HEK293 (cell line): ENCODE measurements around the gene FAM217A.
A peak's percentile ranks its signal among the peaks of the same experiment; 100 is the strongest.
"Not testable (repeated sequence)": the region's sequence is repeated elsewhere in the genome, so short reads cannot be mapped to it uniquely, and the experiment has no call there.

Experiments
- CTCF ChIA-PET: fragments of 350-600 bp; formaldehyde crosslinking; extraction: SDS; loops from one replicate; lab custom pipeline; 2021; ENCODE audit warnings: antibody characterized with exemption; lab: Yijun Ruan, JAX
- POLR2A ChIA-PET: fragments of 300-600 bp; formaldehyde crosslinking; extraction: SDS; loops from one replicate; lab custom pipeline; 2020; ENCODE audit warnings: antibody characterized with exemption, inconsistent platforms; lab: Yijun Ruan, JAX
- H3K27ac ChIP-seq: fragments of 200-500 bp; sonication (Bioruptor generic); 2 replicates; pipeline ENCODE4 v1.5.1; 2014; ENCODE audit warnings: low read depth, low read length, control low read depth, inconsistent platforms; ENCODE audit errors: extremely low read depth
- H3K36me3 ChIP-seq, 2 experiments: fragments of 200-500 bp in 1 of 2; sonication (Bioruptor generic) in 1 of 2; 1 replicate in 1 of 2; 2 replicates in 1 of 2; pipeline ENCODE4 v1.5.1; 2014 to 2017; ENCODE audit warnings: inconsistent platforms in 2 of 2, low read length in 2 of 2; ENCODE audit not compliant: control insufficient read depth in 2 of 2, insufficient read depth in 1 of 2
- H3K4me1 ChIP-seq: fragments of 200-500 bp; sonication (Bioruptor generic); 2 replicates; pipeline ENCODE4 v1.5.1; 2014; ENCODE audit warnings: mild to moderate bottlenecking, low read length, inconsistent platforms; ENCODE audit not compliant: control insufficient read depth, insufficient read depth
- H3K4me3 ChIP-seq: 2 replicates; pipeline ENCODE4 v1.5.1; 2011; ENCODE audit warnings: low read depth, mild to moderate bottlenecking, control low read depth, low read length, moderate library complexity
- H3K9me3 ChIP-seq: fragments of 200-500 bp; sonication (Bioruptor generic); 2 replicates; pipeline ENCODE4 v1.5.1; 2014; ENCODE audit warnings: low read depth, low read length, inconsistent platforms; ENCODE audit not compliant: control insufficient read depth, insufficient read depth
- FEZF1 ChIP-seq: fragments of 450-650 bp; formaldehyde crosslinking; IDR thresholded peaks from 2 replicates; pipeline ENCODE4 v1.5.1; 2016; ENCODE audit warnings: missing biosample characterization, missing genetic modification characterization
- GLI2 ChIP-seq: fragments of 450-650 bp; formaldehyde crosslinking; IDR thresholded peaks from 2 replicates; pipeline ENCODE4; 2017; ENCODE audit warnings: missing biosample characterization, missing genetic modification characterization, low read depth, borderline replicate concordance
- KLF8 ChIP-seq: fragments of 450-650 bp; formaldehyde crosslinking; IDR thresholded peaks from 2 replicates; pipeline ENCODE4 v1.5.1; 2016; ENCODE audit warnings: missing biosample characterization, missing genetic modification characterization
- OVOL3 ChIP-seq: fragments of 450-650 bp; formaldehyde crosslinking; IDR thresholded peaks from 2 replicates; pipeline ENCODE4 v1.5.1; 2016; ENCODE audit warnings: missing biosample characterization, missing genetic modification characterization
- SETDB1 ChIP-seq: IDR thresholded peaks from one replicate; pipeline ENCODE4 v1.6.1; 2017; ENCODE audit warnings: mild to moderate bottlenecking, low read length, moderate library complexity, mixed read lengths; ENCODE audit not compliant: insufficient read length
- SP3 ChIP-seq: fragments of 450-650 bp; formaldehyde crosslinking; IDR thresholded peaks from 2 replicates; pipeline ENCODE4 v1.5.1; 2016; ENCODE audit warnings: missing biosample characterization, missing genetic modification characterization
- ZNF10 ChIP-seq: fragments of 450-650 bp; formaldehyde crosslinking; IDR thresholded peaks from 2 replicates; pipeline ENCODE4 v1.5.1; 2017; ENCODE audit warnings: missing biosample characterization, missing genetic modification characterization
- ZNF133 ChIP-seq: fragments of 450-650 bp; formaldehyde crosslinking; IDR thresholded peaks from 2 replicates; pipeline ENCODE4 v1.5.1; 2016; ENCODE audit warnings: missing biosample characterization, missing genetic modification characterization
- ZNF211 ChIP-seq: fragments of 450-650 bp; formaldehyde crosslinking; IDR thresholded peaks from 2 replicates; pipeline ENCODE4 v1.5.1; 2016; ENCODE audit warnings: low read depth, missing biosample characterization, missing genetic modification characterization
- ZNF335 ChIP-seq: fragments of 450-650 bp; formaldehyde crosslinking; conservative IDR thresholded peaks from 2 replicates; pipeline ENCODE4 v1.5.1; 2016; ENCODE audit warnings: missing biosample characterization, missing genetic modification characterization
- ZNF558 ChIP-seq: fragments of 450-650 bp; formaldehyde crosslinking; IDR thresholded peaks from 2 replicates; pipeline ENCODE4 v1.5.1; 2016; ENCODE audit warnings: missing biosample characterization, missing genetic modification characterization
- ZNF610 ChIP-seq: fragments of 450-650 bp; formaldehyde crosslinking; IDR thresholded peaks from 2 replicates; pipeline ENCODE4 v1.5.1; 2016; ENCODE audit warnings: missing biosample characterization, missing genetic modification characterization, borderline replicate concordance
- ZNF623 ChIP-seq: fragments of 450-650 bp; formaldehyde crosslinking; IDR thresholded peaks from 2 replicates; pipeline ENCODE4 v1.5.1; 2016; ENCODE audit warnings: missing biosample characterization, missing genetic modification characterization
- ZNF626 ChIP-seq: fragments of 450-650 bp; sonication (Bioruptor Pico); formaldehyde crosslinking; IDR thresholded peaks from 2 replicates; pipeline ENCODE4 v1.5.1; 2018; ENCODE audit warnings: missing biosample characterization, missing genetic modification characterization, inconsistent platforms
- ZNF670 ChIP-seq: fragments of 450-650 bp; formaldehyde crosslinking; IDR thresholded peaks from 2 replicates; pipeline ENCODE4 v1.5.1; 2016; ENCODE audit warnings: missing biosample characterization, missing genetic modification characterization, low read depth
- ZNF677 ChIP-seq: fragments of 450-650 bp; IDR thresholded peaks from 2 replicates; pipeline ENCODE4 v1.5.0; 2018; ENCODE audit warnings: missing biosample characterization, mild to moderate bottlenecking, missing genetic modification characterization, moderate library complexity
- ZNF768 ChIP-seq: fragments of 450-650 bp; formaldehyde crosslinking; IDR thresholded peaks from 2 replicates; pipeline ENCODE4 v1.5.1; 2018; ENCODE audit warnings: missing biosample characterization, mild to moderate bottlenecking, missing genetic modification characterization
- ZNF843 ChIP-seq: fragments of 450-650 bp; formaldehyde crosslinking; IDR thresholded peaks from 2 replicates; pipeline ENCODE4 v1.5.1; 2016; ENCODE audit warnings: missing biosample characterization, missing genetic modification characterization
- ZXDB ChIP-seq: fragments of 450-650 bp; formaldehyde crosslinking; IDR thresholded peaks from 2 replicates; pipeline ENCODE4 v1.5.1; 2016; ENCODE audit warnings: missing biosample characterization, missing genetic modification characterization
- TF ChIP-seq, protein P1 (sequence below): fragments of 450-650 bp; formaldehyde crosslinking; IDR thresholded peaks from 2 replicates; pipeline ENCODE4 v1.5.1; 2017; ENCODE audit warnings: missing biosample characterization, missing genetic modification characterization
- TF ChIP-seq, protein P2 (sequence below): fragments of 450-650 bp; formaldehyde crosslinking; IDR thresholded peaks from 2 replicates; pipeline ENCODE4 v1.5.1; 2017; ENCODE audit warnings: missing biosample characterization, mild to moderate bottlenecking, missing genetic modification characterization, moderate library complexity
- TF ChIP-seq, protein P3 (sequence below): fragments of 450-650 bp; formaldehyde crosslinking; IDR thresholded peaks from 2 replicates; pipeline ENCODE4 v1.5.1; 2016; ENCODE audit warnings: missing biosample characterization, missing genetic modification characterization
- TF ChIP-seq, protein P4 (sequence below): fragments of 450-650 bp; formaldehyde crosslinking; IDR thresholded peaks from 2 replicates; pipeline ENCODE4 v1.5.1; 2016; ENCODE audit warnings: missing biosample characterization, missing genetic modification characterization, low read depth
- TF ChIP-seq, protein P5 (sequence below): fragments of 450-650 bp; formaldehyde crosslinking; IDR thresholded peaks from 2 replicates; pipeline ENCODE4 v1.5.1; 2016; ENCODE audit warnings: missing biosample characterization, missing genetic modification characterization, borderline replicate concordance

Gene FAM217A

DNA sequence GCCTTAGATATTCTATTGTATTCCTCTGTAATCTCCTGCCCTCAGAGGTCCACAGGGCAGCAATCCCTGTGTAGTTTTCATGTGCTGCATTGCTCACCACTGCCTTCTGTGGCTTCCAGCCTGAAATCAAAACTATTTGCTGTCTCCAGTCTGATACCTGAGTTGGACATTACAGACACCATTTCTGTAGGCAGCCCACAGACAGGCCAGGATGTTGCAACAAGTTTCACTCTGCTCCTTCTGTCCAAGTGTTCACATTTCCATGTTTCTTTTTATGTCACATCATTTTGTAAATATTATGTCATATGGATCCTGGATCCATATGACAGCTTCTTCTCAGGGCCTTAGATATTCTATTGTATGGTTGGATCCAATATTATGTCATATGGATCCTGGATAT, 34.7 kb upstream of the FAM217A start (continued):
- TF ChIP-seq, protein P1, sequence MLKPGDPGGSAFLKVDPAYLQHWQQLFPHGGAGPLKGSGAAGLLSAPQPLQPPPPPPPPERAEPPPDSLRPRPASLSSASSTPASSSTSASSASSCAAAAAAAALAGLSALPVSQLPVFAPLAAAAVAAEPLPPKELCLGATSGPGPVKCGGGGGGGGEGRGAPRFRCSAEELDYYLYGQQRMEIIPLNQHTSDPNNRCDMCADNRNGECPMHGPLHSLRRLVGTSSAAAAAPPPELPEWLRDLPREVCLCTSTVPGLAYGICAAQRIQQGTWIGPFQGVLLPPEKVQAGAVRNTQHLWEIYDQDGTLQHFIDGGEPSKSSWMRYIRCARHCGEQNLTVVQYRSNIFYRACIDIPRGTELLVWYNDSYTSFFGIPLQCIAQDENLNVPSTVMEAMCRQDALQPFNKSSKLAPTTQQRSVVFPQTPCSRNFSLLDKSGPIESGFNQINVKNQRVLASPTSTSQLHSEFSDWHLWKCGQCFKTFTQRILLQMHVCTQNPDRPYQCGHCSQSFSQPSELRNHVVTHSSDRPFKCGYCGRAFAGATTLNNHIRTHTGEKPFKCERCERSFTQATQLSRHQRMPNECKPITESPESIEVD (tag by site-specific recombination), result no peak
- TF ChIP-seq SP3 (tag by site-specific recombination), result no peak

DNA sequence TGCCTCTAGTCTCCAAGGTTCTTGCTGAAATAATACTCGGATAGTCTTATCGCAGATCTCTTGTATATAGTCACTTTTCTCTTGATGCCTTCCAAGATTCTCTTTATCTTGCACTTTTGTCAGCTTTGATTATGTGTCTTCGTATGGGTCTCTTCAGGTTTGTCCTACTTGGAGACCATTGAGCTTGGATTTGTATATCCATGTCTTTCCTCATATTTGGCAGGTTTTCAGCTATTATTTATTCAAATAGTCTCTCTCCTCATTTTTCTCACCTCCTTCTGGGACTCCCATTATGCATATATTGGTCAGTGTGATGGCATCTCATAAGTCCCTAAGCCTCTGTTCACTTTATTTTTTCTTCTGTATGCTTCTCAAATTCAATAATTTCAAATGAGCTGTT, 33.4 kb upstream of the FAM217A start:
- ChIA-PET CTCF (interaction anchor here (0.7 kb wide), 1 partner anchor 53 kb away, joined by 3 read pairs; no protein-coding TSS in a partner anchor), POLR2A (no interaction called here)
- H3K4me3 ChIP-seq, result no peak overlapping the region
- H3K4me1 ChIP-seq, result peaks cover 13% of the 10 kb centered on the region
- peaks cover 19 to 22% of the 10 kb centered on the region in 2 experiments for H3K36me3 ChIP-seq
- no peaks in the 10 kb centered on the region for H3K9me3 ChIP-seq
- no peak overlapping the region for H3K27ac ChIP-seq
- TF ChIP-seq ZNF768 (tag by site-specific recombination) (no peak), ZNF626 (tag by site-specific recombination) (no peak), SETDB1 (peak; percentile 48), ZNF133 (tag by site-specific recombination) (0 out of 2 replicates have a peak, but pooled peaks have one; percentile 23), ZNF670 (no peak), ZNF211 (tag by site-specific recombination) (no peak), ZNF558 (peak; percentile 98), GLI2 (tag by site-specific recombination) (no peak), ZNF843 (tag by site-specific recombination) (no peak), ZNF335 (tag by site-specific recombination) (no peak), ZNF10 (tag by site-specific recombination) (no peak), FEZF1 (tag by site-specific recombination) (no peak), ZNF623 (tag by site-specific recombination) (no peak)
- TF ChIP-seq, protein P2, sequence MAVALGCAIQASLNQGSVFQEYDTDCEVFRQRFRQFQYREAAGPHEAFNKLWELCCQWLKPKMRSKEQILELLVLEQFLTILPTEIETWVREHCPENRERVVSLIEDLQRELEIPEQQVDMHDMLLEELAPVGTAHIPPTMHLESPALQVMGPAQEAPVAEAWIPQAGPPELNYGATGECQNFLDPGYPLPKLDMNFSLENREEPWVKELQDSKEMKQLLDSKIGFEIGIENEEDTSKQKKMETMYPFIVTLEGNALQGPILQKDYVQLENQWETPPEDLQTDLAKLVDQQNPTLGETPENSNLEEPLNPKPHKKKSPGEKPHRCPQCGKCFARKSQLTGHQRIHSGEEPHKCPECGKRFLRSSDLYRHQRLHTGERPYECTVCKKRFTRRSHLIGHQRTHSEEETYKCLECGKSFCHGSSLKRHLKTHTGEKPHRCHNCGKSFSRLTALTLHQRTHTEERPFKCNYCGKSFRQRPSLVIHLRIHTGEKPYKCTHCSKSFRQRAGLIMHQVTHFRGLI, result no peak
- TF ChIP-seq, all 188 proteins: peak for 3

DNA sequence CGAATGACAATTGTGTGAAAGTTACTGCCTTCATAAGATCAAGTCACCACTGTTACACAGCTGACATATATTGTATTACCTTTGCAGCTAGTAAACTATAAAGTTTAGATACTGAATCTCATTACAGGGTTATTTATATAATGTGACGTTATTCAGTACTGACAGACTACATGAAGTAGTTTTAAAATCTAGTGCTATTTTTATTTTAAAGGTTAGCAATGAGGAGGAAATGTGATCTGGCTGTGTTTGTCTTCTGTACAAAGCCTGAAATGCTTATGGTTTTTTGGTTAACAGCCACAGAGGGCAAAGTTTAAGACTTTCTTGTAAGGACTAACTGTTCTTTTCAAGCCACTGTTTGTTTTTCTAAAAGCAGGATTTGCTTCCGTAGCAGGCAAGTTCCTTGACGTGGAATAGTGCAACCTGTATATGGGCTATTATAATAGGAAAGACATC, 30.5 kb upstream of the FAM217A start:
- peaks cover 13% of the 10 kb centered on the region for H3K4me1 ChIP-seq
- CTCF ChIA-PET, POLR2A ChIA-PET, H3K4me3 ChIP-seq, H3K9me3 ChIP-seq, H3K27ac ChIP-seq, H3K36me3 ChIP-seq: not testable (repeated sequence)
- TF ChIP-seq, protein P3, sequence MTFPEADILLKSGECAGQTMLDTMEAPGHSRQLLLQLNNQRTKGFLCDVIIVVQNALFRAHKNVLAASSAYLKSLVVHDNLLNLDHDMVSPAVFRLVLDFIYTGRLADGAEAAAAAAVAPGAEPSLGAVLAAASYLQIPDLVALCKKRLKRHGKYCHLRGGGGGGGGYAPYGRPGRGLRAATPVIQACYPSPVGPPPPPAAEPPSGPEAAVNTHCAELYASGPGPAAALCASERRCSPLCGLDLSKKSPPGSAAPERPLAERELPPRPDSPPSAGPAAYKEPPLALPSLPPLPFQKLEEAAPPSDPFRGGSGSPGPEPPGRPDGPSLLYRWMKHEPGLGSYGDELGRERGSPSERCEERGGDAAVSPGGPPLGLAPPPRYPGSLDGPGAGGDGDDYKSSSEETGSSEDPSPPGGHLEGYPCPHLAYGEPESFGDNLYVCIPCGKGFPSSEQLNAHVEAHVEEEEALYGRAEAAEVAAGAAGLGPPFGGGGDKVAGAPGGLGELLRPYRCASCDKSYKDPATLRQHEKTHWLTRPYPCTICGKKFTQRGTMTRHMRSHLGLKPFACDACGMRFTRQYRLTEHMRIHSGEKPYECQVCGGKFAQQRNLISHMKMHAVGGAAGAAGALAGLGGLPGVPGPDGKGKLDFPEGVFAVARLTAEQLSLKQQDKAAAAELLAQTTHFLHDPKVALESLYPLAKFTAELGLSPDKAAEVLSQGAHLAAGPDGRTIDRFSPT (tag by site-specific recombination), result 0 out of 2 replicates have a peak, but pooled peaks have one; percentile 35
- TF ChIP-seq, protein P4, sequence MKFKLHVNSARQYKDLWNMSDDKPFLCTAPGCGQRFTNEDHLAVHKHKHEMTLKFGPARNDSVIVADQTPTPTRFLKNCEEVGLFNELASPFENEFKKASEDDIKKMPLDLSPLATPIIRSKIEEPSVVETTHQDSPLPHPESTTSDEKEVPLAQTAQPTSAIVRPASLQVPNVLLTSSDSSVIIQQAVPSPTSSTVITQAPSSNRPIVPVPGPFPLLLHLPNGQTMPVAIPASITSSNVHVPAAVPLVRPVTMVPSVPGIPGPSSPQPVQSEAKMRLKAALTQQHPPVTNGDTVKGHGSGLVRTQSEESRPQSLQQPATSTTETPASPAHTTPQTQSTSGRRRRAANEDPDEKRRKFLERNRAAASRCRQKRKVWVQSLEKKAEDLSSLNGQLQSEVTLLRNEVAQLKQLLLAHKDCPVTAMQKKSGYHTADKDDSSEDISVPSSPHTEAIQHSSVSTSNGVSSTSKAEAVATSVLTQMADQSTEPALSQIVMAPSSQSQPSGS (tag by site-specific recombination), result peak; percentile 35; the same call in 1 of the 2 replicates
- TF ChIP-seq ZNF610 (tag by site-specific recombination) (0 out of 2 replicates have a peak, but pooled peaks have one; percentile 49), ZXDB (tag by site-specific recombination) (peak; percentile 72; the same call in 1 of the 2 replicates), ZNF677 (tag by site-specific recombination) (peak; percentile 63), OVOL3 (tag by site-specific recombination) (peak; percentile 98), KLF8 (tag by site-specific recombination) (peak; percentile 27; the same call in 1 of the 2 replicates)
- TF ChIP-seq, protein P5, sequence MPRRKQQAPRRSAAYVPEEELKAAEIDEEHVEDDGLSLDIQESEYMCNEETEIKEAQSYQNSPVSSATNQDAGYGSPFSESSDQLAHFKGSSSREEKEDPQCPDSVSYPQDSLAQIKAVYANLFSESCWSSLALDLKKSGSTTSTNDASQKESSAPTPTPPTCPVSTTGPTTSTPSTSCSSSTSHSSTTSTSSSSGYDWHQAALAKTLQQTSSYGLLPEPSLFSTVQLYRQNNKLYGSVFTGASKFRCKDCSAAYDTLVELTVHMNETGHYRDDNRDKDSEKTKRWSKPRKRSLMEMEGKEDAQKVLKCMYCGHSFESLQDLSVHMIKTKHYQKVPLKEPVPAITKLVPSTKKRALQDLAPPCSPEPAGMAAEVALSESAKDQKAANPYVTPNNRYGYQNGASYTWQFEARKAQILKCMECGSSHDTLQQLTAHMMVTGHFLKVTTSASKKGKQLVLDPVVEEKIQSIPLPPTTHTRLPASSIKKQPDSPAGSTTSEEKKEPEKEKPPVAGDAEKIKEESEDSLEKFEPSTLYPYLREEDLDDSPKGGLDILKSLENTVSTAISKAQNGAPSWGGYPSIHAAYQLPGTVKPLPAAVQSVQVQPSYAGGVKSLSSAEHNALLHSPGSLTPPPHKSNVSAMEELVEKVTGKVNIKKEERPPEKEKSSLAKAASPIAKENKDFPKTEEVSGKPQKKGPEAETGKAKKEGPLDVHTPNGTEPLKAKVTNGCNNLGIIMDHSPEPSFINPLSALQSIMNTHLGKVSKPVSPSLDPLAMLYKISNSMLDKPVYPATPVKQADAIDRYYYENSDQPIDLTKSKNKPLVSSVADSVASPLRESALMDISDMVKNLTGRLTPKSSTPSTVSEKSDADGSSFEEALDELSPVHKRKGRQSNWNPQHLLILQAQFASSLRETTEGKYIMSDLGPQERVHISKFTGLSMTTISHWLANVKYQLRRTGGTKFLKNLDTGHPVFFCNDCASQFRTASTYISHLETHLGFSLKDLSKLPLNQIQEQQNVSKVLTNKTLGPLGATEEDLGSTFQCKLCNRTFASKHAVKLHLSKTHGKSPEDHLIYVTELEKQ (tag by site-specific recombination), result peak; percentile 38; the same call in 1 of the 2 replicates
